Neural progenitor cell (in vitro differentiated cells): ENCODE measurements around the gene CTNNA3. TPM values are rescaled to one million over a fixed set of nuclear protein-coding genes. Genes with fewer than 3 reads are reported as not detected.

Experiments
- DNase-seq: peaks from one replicate; pipeline ENCODE4 v3.0.0-alpha.2; 2016; ENCODE audit warnings: low spot score
- H2AFZ ChIP-seq: fragments of 200-600 bp; sonication (generic); replicated peaks from 2 replicates; pipeline ENCODE4 v1.6.1; 2016; ENCODE audit warnings: antibody characterized with exemption
- H3F3A ChIP-seq: fragments of 200-600 bp; sonication (generic); 2 replicates; pipeline ENCODE4 v1.6.1; 2016; ENCODE audit warnings: antibody characterized with exemption, low read depth
- H3K27ac ChIP-seq: fragments of 200-600 bp; sonication (generic); 2 replicates; pipeline ENCODE4 v1.5.1; 2016; ENCODE audit warnings: mild to moderate bottlenecking
- H3K27me3 ChIP-seq: fragments of 200-600 bp; sonication (generic); 2 replicates; pipeline ENCODE4 v1.6.1; 2016; ENCODE audit warnings: mild to moderate bottlenecking, moderate library complexity
- H3K36me3 ChIP-seq: fragments of 200-600 bp; sonication (generic); 2 replicates; pipeline ENCODE4 v1.5.1; 2016
- H3K4me1 ChIP-seq: fragments of 200-600 bp; sonication (generic); 2 replicates; pipeline ENCODE4 v1.6.1; 2016; ENCODE audit warnings: mixed run types
- H3K4me2 ChIP-seq: fragments of 200-600 bp; sonication (generic); 2 replicates; pipeline ENCODE4 v1.6.1; 2016
- H3K4me3 ChIP-seq: fragments of 200-600 bp; sonication (generic); 2 replicates; pipeline ENCODE4 v1.5.1; 2016
- H3K79me2 ChIP-seq: fragments of 200-600 bp; sonication (generic); 2 replicates; pipeline ENCODE4 v1.6.1; 2016; ENCODE audit warnings: low read depth
- H3K9ac ChIP-seq: fragments of 200-600 bp; sonication (generic); 2 replicates; pipeline ENCODE4 v1.6.1; 2016
- H3K9me3 ChIP-seq: fragments of 200-600 bp; sonication (generic); 2 replicates; pipeline ENCODE4 v1.5.1; 2016; ENCODE audit warnings: low read depth
- H4K20me1 ChIP-seq: fragments of 200-600 bp; sonication (generic); 2 replicates; pipeline ENCODE4 v1.6.1; 2016; ENCODE audit warnings: low read depth
- H3K27ac Mint-ChIP-seq: 3 replicates; pipeline ENCODE4 v1.8.0; 2021; ENCODE audit warnings: mixed read lengths
- H3K27me3 Mint-ChIP-seq: 2 replicates; pipeline ENCODE4 v1.8.0; 2022; ENCODE audit warnings: low read depth, mild to moderate bottlenecking, inconsistent platforms, moderate library complexity, mixed read lengths; ENCODE audit not compliant: insufficient read depth
- H3K36me3 Mint-ChIP-seq: 3 replicates; pipeline ENCODE4 v1.8.0; 2021; ENCODE audit warnings: mixed read lengths
- H3K4me1 Mint-ChIP-seq: 3 replicates; pipeline ENCODE4 v1.8.0; 2021; ENCODE audit warnings: mixed read lengths
- H3K4me3 Mint-ChIP-seq: 3 replicates; pipeline ENCODE4 v1.8.0; 2021; ENCODE audit warnings: mild to moderate bottlenecking, moderate library complexity, mixed read lengths
- H3K9me3 Mint-ChIP-seq: 3 replicates; pipeline ENCODE4 v1.8.0; 2020; ENCODE audit warnings: mixed read lengths
- EZH2 ChIP-seq: fragments of 200-600 bp; sonication (generic); IDR thresholded peaks from 2 replicates; pipeline ENCODE4 v1.6.1; 2017; ENCODE audit warnings: antibody characterized with exemption, mild to moderate bottlenecking, moderate library complexity
- EZH2phosphoT487 ChIP-seq: fragments of 200-600 bp; sonication (generic); IDR thresholded peaks from 2 replicates; pipeline ENCODE4 v1.6.1; 2017; ENCODE audit warnings: antibody characterized with exemption
- total RNA-seq: library from RNA; depleted of rRNA; stranded (reverse); fragments of >200 nt; gene quantifications from 2 replicates; pipeline ENCODE4 v1.2.3, GENCODE V29; 2015; ENCODE audit warnings: low replicate concordance
- TF ChIP-seq, protein P1 (sequence below): fragments of 200-600 bp; sonication (generic); IDR thresholded peaks from 2 replicates; pipeline ENCODE4 v1.5.1; 2017; ENCODE audit warnings: antibody characterized with exemption, mild to moderate bottlenecking

The CTNNA3 gene
- total RNA-seq, 1 donor from 2014 or later, result 12.9 TPM

DNA sequence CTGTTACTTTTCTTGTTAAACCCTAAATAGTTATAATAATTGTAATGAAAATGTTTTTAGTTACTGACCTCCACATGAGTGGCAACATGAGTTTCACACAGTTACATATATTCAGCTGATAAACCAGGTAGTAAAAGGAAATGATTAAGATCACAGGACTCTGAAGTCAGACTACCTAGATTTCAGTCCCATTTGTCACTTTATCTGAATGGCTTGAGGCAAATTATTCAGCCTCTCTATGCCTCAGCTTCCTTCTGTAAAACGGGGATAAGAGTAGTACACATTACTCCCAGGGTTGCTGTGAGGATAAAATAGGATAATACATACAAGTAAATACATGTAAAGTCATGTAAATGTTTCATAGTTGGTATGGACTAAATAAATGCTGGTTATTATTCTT, 1024.4 kb downstream of the CTNNA3 start:
- TF ChIP-seq EZH2phosphoT487 (no peak), EZH2 (no peak)
- TF ChIP-seq, protein P1, sequence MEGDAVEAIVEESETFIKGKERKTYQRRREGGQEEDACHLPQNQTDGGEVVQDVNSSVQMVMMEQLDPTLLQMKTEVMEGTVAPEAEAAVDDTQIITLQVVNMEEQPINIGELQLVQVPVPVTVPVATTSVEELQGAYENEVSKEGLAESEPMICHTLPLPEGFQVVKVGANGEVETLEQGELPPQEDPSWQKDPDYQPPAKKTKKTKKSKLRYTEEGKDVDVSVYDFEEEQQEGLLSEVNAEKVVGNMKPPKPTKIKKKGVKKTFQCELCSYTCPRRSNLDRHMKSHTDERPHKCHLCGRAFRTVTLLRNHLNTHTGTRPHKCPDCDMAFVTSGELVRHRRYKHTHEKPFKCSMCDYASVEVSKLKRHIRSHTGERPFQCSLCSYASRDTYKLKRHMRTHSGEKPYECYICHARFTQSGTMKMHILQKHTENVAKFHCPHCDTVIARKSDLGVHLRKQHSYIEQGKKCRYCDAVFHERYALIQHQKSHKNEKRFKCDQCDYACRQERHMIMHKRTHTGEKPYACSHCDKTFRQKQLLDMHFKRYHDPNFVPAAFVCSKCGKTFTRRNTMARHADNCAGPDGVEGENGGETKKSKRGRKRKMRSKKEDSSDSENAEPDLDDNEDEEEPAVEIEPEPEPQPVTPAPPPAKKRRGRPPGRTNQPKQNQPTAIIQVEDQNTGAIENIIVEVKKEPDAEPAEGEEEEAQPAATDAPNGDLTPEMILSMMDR, result no peak
- Mint-ChIP-seq H3K4me3 (no peak overlapping the region), H3K9me3 (no peaks in the 10 kb centered on the region), H3K27ac (no peak overlapping the region), H3K27me3 (no peaks in the 10 kb centered on the region), H3K36me3 (no peaks in the 10 kb centered on the region), H3K4me1 (no peaks in the 10 kb centered on the region)
- Histone ChIP-seq H4K20me1 (no peaks in the 10 kb centered on the region), H3K4me2 (no peak overlapping the region), H3F3A (no peaks in the 10 kb centered on the region), H3K36me3 (no peaks in the 10 kb centered on the region), H3K9ac (no peak overlapping the region), H3K4me3 (no peak overlapping the region), H3K27me3 (no peaks in the 10 kb centered on the region), H2AFZ (no peak overlapping the region), H3K9me3 (no peaks in the 10 kb centered on the region), H3K79me2 (no peaks in the 10 kb centered on the region), H3K4me1 (no peaks in the 10 kb centered on the region), H3K27ac (no peak overlapping the region)
- no peak for DNase-seq

DNA sequence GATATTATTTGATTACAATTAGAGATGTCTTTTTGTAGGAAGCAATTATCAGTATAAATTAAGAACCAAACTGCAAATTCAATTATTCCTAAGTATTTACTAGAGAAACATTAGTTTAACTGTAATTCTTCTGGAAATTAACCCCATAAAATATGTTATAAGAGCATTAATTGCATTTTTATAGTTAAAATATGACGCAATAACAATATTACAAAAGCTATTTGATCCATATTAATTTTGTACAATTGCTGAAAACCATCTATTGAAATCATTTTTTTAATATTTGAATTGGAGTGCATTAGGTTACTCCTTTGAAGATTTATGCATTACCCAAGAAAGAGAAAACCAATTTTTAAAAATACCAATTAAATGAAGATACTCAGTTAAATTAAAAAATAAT, 1024.9 kb downstream of the CTNNA3 start:
- H3K9me3 ChIP-seq, result no peaks in the 10 kb centered on the region
- TF ChIP-seq EZH2 (no peak), EZH2phosphoT487 (no peak)
- TF ChIP-seq, protein P1, result no peak
- no peaks in the 10 kb centered on the region for H3K36me3 Mint-ChIP-seq
- no peaks in the 10 kb centered on the region for H4K20me1 ChIP-seq
- no peak for DNase-seq
- no peak overlapping the region for H3K4me2 ChIP-seq
- no peaks in the 10 kb centered on the region for H3F3A ChIP-seq
- H2AFZ ChIP-seq, result no peak overlapping the region
- H3K9me3 Mint-ChIP-seq, result no peaks in the 10 kb centered on the region
- no peak overlapping the region for H3K27ac Mint-ChIP-seq
- no peaks in the 10 kb centered on the region for H3K36me3 ChIP-seq
- no peaks in the 10 kb centered on the region for H3K27me3 Mint-ChIP-seq
- H3K9ac ChIP-seq, result no peak overlapping the region
- H3K4me1 Mint-ChIP-seq, result no peaks in the 10 kb centered on the region
- H3K4me3 ChIP-seq, result no peak overlapping the region
- no peaks in the 10 kb centered on the region for H3K27me3 ChIP-seq
- H3K4me3 Mint-ChIP-seq, result no peak overlapping the region
- no peak overlapping the region for H3K27ac ChIP-seq
- H3K4me1 ChIP-seq, result no peaks in the 10 kb centered on the region
- no peaks in the 10 kb centered on the region for H3K79me2 ChIP-seq

- no peak overlapping the region for H2AFZ ChIP-seq
- H4K20me1 ChIP-seq, result no peaks in the 10 kb centered on the region
These were observed 1039.5 kb downstream of the CTNNA3 start for GRCh38 chr10:66656499-66656898.

More at GRCh38 chr10:66656499-66656898, 1039.5 kb downstream of the CTNNA3 start:
- Mint-ChIP-seq H3K4me1 (no peaks in the 10 kb centered on the region), H3K36me3 (no peaks in the 10 kb centered on the region), H3K4me3 (no peak overlapping the region), H3K27me3 (peaks cover 2% of the 10 kb centered on the region), H3K9me3 (peaks cover 14% of the 10 kb centered on the region), H3K27ac (no peak overlapping the region)
- Histone ChIP-seq H3K4me3 (no peak overlapping the region), H3K4me1 (no peaks in the 10 kb centered on the region), H3K27me3 (no peaks in the 10 kb centered on the region), H3K9me3 (peaks cover 3% of the 10 kb centered on the region), H3F3A (no peaks in the 10 kb centered on the region), H3K27ac (no peak overlapping the region), H3K79me2 (no peaks in the 10 kb centered on the region), H3K4me2 (no peak overlapping the region), H3K9ac (no peak overlapping the region), H3K36me3 (no peaks in the 10 kb centered on the region)
- no peak for TF ChIP-seq EZH2phosphoT487
- TF ChIP-seq, protein P1, result no peak
- TF ChIP-seq EZH2, result no peak
- DNase-seq, result no peak
